NCI-H226 (cell line): ENCODE measurements around the gene FARP2.
A peak's percentile ranks its signal among the peaks of the same experiment; 100 is the strongest.

Experiments
- DNase-seq: peaks from one replicate; pipeline ENCODE4 v3.0.0-alpha.2; 2015

The FARP2 gene

DNA sequence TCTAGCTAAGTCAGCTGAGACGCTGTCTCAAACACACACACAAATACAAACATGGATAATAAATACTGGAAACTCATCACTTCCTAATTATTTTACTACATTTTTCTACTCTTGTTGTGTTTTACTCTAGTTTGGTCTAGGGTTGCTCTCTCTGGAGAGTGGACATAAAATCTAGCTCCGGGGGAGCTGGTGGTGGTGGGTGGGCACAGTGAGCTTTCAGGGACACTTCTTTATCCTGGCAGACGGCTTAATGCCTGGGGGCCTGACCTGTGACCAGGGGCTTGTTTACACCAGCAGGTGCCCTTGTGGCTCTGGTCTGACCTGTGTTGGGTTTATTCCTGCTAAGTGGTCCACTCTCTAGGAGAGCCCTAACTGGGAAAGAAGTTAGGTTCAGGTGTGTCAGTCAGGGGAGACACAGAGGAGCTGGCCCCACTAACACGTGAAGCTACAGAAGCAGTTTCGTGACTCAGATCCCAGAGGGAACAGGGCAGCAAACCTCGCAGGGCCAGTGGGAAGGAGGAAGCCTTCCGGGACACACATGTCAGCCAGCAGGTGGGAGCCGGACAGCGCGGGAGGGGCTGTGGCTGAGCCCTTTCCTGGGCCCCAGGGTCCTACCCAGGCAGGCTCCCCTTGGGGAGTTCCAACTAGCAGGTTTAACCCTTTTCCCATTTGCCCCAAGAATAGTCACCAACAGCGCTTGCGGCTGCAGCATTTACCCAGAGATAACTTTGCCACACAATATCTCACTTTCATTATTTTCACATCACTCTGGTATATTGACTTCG, 180.0 kb downstream of the FARP2 start:
- DNase-seq, result no peak

DNA sequence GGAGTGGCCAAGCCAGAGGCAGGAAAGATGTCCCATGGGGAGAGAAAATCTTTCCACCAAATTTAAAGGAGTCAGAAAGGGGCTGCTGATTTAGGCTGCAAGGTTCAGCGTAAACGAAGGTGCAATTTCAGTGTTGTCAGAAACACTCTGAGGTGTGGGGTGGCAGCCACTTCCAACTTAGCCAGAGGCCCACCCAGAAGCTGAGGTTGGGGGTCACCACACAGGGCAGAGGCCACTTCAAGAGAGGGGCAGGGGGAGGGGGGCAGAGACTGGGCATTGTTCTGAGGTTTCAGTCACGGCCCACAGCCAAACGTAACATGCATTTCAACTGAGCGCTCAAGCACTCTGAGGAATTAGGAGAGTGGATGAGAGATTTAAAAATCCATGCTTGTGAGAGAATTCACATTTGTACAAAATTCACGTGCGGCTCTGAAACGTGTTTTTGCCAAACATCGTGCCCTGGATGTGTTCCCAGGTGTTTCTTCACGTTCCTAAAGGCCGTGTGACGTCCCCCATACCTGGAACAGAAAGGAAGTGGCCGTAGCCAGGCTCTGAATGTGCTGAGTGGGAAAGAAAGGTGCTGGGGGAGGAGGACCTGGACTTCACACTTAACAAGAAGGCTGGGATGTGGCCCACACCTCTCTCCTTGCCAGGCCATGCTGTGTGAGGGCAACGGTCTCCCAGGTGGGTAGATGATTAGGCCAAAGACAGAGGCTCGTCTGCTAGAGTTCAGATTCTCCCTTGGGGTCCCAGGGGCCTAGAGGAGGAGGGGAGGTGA, 182.9 kb downstream of the FARP2 start:
- no peak for DNase-seq

DNA sequence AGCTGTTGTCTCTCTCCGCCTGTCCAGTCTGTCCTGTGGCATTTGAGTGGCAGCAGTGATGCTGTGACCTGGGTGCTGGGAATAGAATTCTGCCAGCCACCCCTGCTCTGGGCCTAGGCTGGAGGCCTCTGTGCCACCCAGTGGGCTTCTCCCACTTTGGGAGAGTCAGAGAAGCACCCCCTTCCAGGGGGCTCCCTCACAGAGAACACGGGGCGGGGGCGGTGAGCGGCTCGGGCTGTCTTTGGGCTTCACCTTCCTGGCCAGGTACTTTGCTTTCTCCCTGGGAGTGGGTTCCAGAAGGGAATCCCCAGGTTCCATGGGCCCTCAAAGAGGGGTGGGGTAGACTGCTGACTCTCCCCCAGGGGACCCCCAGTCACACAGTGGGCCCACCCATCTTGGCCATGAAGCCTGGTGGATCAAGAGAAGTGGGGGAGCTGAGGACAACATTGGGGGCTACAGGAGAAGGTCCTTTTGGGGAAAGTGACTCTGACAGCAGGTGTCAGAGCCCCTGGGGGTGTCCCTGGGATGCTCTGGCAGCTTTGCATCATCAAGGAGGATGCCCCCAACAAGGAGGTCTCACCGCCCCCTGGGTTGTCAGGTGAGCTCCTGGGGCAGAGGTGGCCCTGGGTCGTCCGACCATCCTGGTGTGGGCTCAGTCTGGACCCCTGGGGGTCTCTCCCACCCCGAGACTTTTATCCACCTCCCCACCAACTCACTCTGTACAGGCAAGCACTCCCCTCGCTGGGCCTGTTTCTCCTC, 183.7 kb downstream of the FARP2 start:
- no peak for DNase-seq

DNA sequence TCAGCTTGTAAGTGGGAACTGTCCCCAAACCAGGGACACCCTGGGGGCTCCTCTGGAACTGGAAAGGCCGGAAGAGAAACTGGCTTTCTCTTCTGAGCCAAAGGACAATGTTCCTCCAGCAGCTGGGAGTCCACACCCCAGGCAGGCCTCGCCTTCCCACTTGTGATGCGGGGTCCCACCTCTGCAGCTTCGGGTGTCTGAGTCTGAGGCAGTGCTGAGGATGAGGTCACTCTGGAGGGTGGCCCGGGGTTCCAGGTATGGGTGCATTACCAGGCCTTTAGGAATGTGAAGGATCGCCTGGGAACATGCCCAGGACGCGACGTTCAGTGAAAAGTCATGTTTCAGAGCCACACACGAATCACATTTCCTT, 184.3 kb downstream of the FARP2 start:
- peak; percentile 22 for DNase-seq

DNA sequence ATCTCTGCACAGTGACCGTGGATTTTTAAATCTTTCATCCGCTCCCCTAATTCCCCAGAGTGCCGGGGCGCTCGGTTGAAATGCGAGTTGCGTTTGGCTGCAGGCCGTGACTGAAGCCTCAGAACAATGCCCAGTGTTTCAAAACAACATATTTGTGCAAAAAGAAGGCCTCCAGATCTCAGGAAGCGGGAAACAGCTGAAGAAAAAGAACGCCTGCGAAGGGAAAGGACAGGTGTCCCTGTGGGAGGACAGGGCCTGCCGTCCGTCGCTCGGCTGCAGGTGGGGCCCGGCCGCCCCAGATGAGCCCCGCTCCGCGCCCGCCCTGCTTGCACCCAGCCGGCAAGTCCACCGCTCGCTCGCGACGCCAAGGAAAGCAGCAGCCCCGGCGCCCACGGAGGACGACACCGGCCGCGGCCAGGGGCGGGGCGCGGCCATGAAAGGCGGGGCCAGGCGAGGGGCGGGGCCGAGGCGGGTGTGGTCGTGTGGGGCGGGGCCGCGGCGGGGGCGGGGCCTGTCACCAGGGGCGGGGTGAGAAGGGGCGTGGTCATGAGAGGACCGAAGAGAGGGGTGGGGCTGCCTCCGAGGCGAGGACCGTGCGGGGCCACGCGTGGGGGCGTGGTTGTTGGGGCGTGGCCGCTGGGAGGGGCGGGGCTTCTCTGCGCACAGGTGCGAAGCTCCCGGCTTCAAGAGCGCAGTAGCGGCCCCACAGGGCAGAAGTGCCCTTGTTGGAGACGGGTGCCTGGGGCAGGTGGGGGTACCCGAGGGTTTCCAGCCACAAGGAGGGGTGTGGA, 184.9 kb downstream of the FARP2 start:
- DNase-seq, result no peak

DNA sequence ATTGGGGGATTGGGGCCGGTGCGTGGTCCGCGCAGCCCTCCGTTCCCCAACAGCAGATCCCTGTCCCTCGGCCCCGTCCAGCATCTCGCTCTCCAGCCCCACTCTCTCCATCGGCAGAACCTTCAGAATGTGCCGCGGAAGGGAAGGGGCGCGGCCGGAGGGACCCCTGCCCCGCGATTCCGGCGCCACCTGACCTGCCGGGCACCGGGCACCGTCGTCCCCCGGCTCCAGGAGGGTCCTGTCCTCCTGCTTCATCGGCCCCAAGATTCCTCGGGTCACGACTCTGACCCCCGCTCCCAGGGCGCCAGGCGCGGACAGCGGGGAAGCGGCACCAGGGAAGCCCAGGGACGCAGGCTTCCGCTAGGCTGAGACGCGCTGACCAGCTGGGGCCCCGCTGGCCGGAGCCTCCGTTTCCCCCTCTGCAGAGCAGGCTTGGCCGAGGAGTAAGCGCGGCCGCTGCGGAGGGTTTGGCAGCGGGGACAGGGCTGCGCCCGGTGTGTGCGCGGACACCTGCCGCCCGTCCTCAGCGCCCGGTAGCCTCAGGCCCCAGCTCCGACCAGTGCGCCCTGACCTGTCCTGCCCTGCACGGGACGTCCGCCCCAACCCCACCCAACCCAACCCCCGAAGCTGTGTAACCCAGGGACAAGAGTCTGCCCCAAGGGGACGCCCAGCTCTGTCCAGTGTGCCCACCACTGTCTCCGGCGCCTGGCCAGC, 185.6 kb downstream of the FARP2 start:
- no peak for DNase-seq

DNA sequence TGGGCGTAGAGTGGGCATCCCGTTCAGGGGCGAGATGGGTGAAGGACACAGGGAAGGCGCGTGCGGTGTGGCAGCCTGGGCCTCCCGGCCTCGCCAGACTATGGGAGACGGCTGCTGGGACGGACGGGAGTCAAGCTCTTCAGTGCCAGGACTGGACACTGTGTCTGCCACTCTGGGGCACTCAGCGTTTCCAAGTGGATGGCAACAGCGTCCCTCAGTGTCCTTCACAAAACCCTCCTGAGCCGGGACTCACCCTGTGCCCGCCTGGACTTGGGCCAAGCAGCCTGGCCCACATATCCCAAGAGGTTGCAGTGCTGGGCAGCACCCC, 186.2 kb downstream of the FARP2 start:
- no peak for DNase-seq
